Body of pancreas (tissue), 4 donors: ENCODE data around the gene EVA1A. TPM values are rescaled to one million over a fixed set of nuclear protein-coding genes. Genes with fewer than 3 reads are reported as not detected.
A peak's percentile ranks its signal among the peaks of the same experiment; 100 is the strongest.

ENCODE experiments used
- ATAC-seq: fragments of 150-250 bp; one replicate; pipeline ENCODE4 v1.9.1; 2016
- DNase-seq, 4 donors: peaks; one replicate each; pipeline ENCODE4 v3.0.0-alpha.2; 2019
- H3K27ac ChIP-seq, 4 donors: fragments of 200-600 bp; sonication (generic); 1 replicate in 3 of 4; 2 replicates in 1 of 4; pipeline versions ENCODE4 v1.5.1 to v1.6.1; 2016 to 2019; ENCODE audit warnings: mild to moderate bottlenecking in 1 of 4, mixed read lengths in 1 of 4, moderate library complexity in 1 of 4
- H3K27me3 ChIP-seq, 2 donors: fragments of 200-600 bp; sonication (generic); one replicate each; pipeline ENCODE4 v1.6.0; 2016; ENCODE audit warnings: mild to moderate bottlenecking in 1 of 2
- H3K36me3 ChIP-seq, 2 donors: fragments of 200-600 bp; sonication (generic); replicated peaks in 1 of 2; 2 replicates each; pipeline ENCODE4 v1.5.1; 2016; ENCODE audit warnings: low read depth in 2 of 2; ENCODE audit not compliant: insufficient read depth in 1 of 2
- H3K4me1 ChIP-seq: fragments of 200-600 bp; sonication (generic); one replicate; pipeline ENCODE4 v1.6.0; 2016
- H3K4me3 ChIP-seq, 2 donors: fragments of 200-600 bp; sonication (generic); 1 replicate in 1 of 2; 2 replicates in 1 of 2; pipeline ENCODE4 v1.5.1; 2016 to 2019
- H3K9me3 ChIP-seq, 3 donors: fragments of 200-600 bp; sonication (generic); 1 replicate in 2 of 3; 2 replicates in 1 of 3; pipeline ENCODE4 v1.5.1; 2016
- POLR2A ChIP-seq, 3 donors: fragments of 450-650 bp; IDR thresholded peaks; one replicate each; pipeline ENCODE4 v1.6.1; 2016; ENCODE audit warnings: antibody characterized with exemption in 3 of 3, mild to moderate bottlenecking in 2 of 3
- WGBS, 2 donors: methylation state at CpG; one replicate each; pipeline ENCODE4 v1.1.5; 2017; 5-methylcytosine and 5-hydroxymethylcytosine counted together
- intact Hi-C: fragments of 100-400 bp; cut with DNase I; formaldehyde crosslinking; loops from one replicate; pipeline ENCODE4 v1.15.1; 2023
- total RNA-seq, 2 donors: library from RNA; depleted of rRNA; stranded (reverse); fragments of >200 nt; gene quantifications; one replicate each; pipeline ENCODE4 v1.1.0, GENCODE V29; 2016
- TF ChIP-seq, protein P1 (sequence below), 7 experiments: fragments of 450-650 bp in 4 of 7; fragments of 200-600 bp in 3 of 7; sonication (generic) in 3 of 7; IDR thresholded peaks; one replicate each; pipeline ENCODE4 v1.5.1; 2016 to 2019; ENCODE audit warnings: antibody characterized with exemption in 7 of 7

Gene EVA1A
- total RNA-seq, 2 donors from 2014 or later = 27.5 to 31.3 TPM

DNA sequence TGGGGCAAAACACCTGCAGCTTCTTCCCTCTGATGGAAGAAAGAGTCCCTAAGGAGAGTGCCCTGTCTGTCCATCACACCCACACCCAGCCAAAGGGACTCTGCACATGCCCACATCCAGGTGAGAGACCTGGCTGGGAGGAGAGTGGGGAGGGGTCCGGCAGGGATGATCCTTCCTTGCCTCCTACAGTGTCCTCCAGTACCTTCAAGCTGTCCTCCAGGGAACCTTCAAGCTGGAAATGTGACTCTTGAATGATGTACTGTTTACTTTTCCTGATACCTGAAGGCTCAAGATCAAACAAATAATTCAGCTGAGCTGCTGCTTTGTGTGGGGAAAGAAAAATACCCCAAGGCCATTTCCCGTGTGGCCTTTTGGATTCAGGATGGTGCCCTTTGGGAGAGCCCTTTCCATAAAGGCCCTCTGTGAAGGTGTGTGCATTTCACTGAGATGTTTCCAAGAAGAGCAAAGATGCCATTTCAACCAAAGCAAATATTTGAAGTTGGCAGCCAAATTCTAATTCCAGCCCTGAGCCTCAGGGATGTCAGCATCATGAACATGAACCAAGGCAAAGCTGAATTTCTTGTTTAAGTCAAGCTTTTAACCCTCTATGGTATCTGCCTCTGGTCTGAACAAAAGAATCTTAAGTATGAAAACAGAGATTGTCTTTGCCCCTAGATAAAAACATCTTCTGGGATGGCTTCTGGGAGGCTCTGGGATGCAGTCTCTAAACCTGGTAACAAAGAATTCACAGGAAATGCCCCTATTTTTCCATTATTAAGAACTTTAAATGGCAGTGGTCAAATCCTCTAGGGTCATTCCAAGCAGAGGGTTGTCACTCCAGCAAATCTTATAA, 11.1 kb downstream of the EVA1A start:
- Histone ChIP-seq H3K27ac (no peak overlapping the region), H3K4me3 (no peak overlapping the region), H3K4me1 (peaks cover 37% of the 10 kb centered on the region), H3K9me3 (no peaks in the 10 kb centered on the region), H3K36me3 (no peaks in the 10 kb centered on the region), H3K27me3 (no peaks in the 10 kb centered on the region)
- TF ChIP-seq POLR2A (IDR thresholded peaks at IDR 0.05) = no peak
- TF ChIP-seq, protein P1, sequence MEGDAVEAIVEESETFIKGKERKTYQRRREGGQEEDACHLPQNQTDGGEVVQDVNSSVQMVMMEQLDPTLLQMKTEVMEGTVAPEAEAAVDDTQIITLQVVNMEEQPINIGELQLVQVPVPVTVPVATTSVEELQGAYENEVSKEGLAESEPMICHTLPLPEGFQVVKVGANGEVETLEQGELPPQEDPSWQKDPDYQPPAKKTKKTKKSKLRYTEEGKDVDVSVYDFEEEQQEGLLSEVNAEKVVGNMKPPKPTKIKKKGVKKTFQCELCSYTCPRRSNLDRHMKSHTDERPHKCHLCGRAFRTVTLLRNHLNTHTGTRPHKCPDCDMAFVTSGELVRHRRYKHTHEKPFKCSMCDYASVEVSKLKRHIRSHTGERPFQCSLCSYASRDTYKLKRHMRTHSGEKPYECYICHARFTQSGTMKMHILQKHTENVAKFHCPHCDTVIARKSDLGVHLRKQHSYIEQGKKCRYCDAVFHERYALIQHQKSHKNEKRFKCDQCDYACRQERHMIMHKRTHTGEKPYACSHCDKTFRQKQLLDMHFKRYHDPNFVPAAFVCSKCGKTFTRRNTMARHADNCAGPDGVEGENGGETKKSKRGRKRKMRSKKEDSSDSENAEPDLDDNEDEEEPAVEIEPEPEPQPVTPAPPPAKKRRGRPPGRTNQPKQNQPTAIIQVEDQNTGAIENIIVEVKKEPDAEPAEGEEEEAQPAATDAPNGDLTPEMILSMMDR (IDR thresholded peaks at IDR 0.05) = no peak
- WGBS, 2 donors = 59 to 60% methylated on average over 2 of the region's 2 CpGs
- ATAC-seq = no peak
- DNase-seq = no peak
- intact Hi-C loops = no loop called here

DNA sequence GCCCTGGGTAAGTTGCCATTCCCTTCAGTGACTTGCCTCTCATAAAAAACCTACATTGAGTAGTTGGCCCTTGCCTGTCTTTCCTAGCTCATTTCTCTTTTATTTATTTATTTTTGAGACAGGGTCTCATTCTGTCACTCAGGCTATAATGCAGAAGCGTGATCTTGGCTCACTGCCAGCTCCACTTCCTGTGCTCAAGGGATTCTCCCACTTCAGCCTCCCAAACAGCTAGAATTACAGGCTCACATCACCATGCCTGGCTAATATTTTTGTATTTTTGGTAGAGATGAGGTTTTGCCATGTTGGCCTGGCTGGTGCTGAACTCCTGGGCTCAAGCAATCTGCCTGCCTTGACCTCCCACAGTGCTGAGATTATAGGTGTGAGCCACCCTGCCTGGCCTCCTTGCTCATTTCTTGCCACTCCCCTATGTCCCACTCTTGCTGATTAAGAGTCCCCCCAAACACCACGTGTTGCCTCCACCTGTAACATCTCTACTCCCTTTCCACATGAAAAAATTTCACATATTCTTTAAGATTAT, 12.6 kb downstream of the EVA1A start:
- intact Hi-C loops = no loop called here
- Histone ChIP-seq H3K4me3 (no peak overlapping the region), H3K27me3 (no peaks in the 10 kb centered on the region), H3K27ac (no peak overlapping the region), H3K4me1 (peaks cover 22% of the 10 kb centered on the region), H3K36me3 (no peaks in the 10 kb centered on the region), H3K9me3 (no peaks in the 10 kb centered on the region)
- TF ChIP-seq, protein P1 (IDR thresholded peaks at IDR 0.05) = no peak
- 43 to 52% methylated on average over 2 of the region's 2 CpGs for WGBS, 2 donors
- DNase-seq = peak in 2 of 4 donors; percentile 34 to 50
- ATAC-seq = no peak

DNA sequence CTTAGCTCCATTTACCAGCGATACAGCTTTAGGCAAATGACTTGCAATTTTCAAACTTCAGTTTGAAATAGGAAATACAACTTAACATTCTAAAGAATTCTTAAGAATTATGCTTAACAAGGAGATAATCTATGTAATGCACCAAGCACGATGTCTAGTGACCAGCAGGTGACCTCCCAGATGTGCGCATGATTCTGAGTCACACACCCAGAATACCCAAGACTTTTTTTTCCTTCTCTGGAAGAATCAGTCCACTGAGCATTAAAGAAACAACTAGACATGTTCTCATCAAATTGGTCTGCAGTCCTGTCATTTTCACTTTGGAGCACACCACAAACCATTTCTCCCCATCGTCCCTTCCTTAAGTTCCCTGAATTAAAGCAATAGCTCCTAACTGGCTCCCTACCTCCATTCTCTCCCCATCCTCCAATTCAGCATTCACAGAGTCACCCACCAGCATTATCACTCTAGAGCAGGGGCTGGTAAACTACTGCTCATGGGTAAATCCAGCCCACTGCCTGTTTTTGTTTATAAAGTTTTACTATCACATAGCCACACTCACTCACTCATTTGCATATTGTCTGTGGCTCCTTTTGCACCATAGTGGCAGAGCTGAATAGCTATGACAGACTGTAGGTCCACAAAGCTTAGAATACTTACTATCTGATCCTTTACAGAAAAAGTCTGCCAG, 13.2 kb downstream of the EVA1A start:
- WGBS, 2 donors = 73 to 76% methylated on average over 4 of the region's 4 CpGs
- Histone ChIP-seq H3K36me3 (no peaks in the 10 kb centered on the region), H3K9me3 (no peaks in the 10 kb centered on the region), H3K27ac (no peak overlapping the region), H3K4me1 (peaks cover 20% of the 10 kb centered on the region), H3K27me3 (no peaks in the 10 kb centered on the region), H3K4me3 (no peak overlapping the region)
- TF ChIP-seq POLR2A (IDR thresholded peaks at IDR 0.05) = no peak
- TF ChIP-seq, protein P1 (IDR thresholded peaks at IDR 0.05) = no peak
- DNase-seq (peak in 1 of 4 donors; percentile 21), ATAC-seq (no peak)
- intact Hi-C loops = no loop called here

DNA sequence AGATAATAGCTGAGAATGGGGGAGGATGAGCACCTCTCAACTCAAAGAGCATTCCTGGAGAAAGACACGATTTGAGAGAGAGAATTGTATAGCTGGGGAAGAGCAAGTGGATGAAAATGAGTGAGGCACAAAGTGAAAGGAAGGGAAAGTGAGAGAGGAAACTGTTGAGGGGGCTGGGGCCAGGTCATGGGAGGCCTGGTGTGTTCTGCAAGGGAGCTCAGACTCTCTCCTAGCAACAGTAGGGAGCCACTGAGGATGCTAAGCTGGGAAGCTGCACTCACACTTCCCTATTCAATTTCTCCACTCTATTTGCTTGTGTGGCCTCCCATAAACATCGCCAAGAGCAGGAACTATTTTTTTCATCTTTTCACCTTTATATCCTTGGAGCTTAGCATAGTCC, 14.8 kb downstream of the EVA1A start:
- no peak overlapping the region for H3K27ac ChIP-seq
- WGBS, 2 donors = 78 to 87% methylated on average over 2 of the region's 2 CpGs
- DNase-seq = no peak
- H3K4me1 ChIP-seq = peaks cover 20% of the 10 kb centered on the region
- no peaks in the 10 kb centered on the region for H3K36me3 ChIP-seq
- no peak for ATAC-seq
- H3K27me3 ChIP-seq = no peaks in the 10 kb centered on the region
- intact Hi-C loops = no loop called here
- H3K9me3 ChIP-seq = no peaks in the 10 kb centered on the region
- TF ChIP-seq POLR2A (IDR thresholded peaks at IDR 0.05) = no peak
- TF ChIP-seq, protein P1 (IDR thresholded peaks at IDR 0.05) = no peak
- no peak overlapping the region for H3K4me3 ChIP-seq
